EH (cell line): Measurements from ENCODE around the gene ZNF679.
A peak's percentile ranks its signal among the peaks of the same experiment; 100 is the strongest.
"Not testable (repeated sequence)": the region's sequence is repeated elsewhere in the genome, so short reads cannot be mapped to it uniquely, and the experiment has no call there.

Experiments
- DNase-seq: peaks from one replicate; pipeline ENCODE4 v3.0.0-alpha.2; 2015; ENCODE audit warnings: low read depth

Gene ZNF679

GRCh38 chr7:64310426-64310825 lies 82.2 kb downstream of the ZNF679 start:
- DNase-seq = no peak

- DNase-seq = no peak
Observed at GRCh38 chr7:64312826-64313225, 84.6 kb downstream of the ZNF679 start.

GRCh38 chr7:64313740-64314491 lies 85.6 kb downstream of the ZNF679 start, which contains the start of gene ZNF736:
TSS of gene ZNF736 (plus strand) at chr7:64313961. CDS start at chr7:64314151, 190 bp downstream.
- DNase-seq = peak; percentile 95

GRCh38 chr7:64314566-64314965 lies 86.3 kb downstream of the ZNF679 start:
- DNase-seq = peak; percentile 1

GRCh38 chr7:64316031-64316742 lies 87.9 kb downstream of the ZNF679 start:
- not testable (repeated sequence) for DNase-seq
